ENCODE measurements around the gene CD177. TPM values are rescaled to one million over a fixed set of nuclear protein-coding genes. Genes with fewer than 3 reads are reported as not detected.

Gene CD177
- total RNA-seq = 10 to 100 TPM in 3 of 6 donors, 1 to 10 TPM in 3; 5.8 to 38.8 (median 9.6) TPM

GRCh38 chr19:43353606-43354304 lies at the start of gene CD177:
Gene CD177 (plus strand): TSS chr19:43353686. CDS start chr19:43353715, 29 bp downstream.
- WGBS, 2 donors = 56 to 61% methylated on average over 13 to 26 of the region's 27 CpGs
- Histone ChIP-seq H3K4me3 (peak within 1 kb of the TSS in 1 of 4 donors; percentile 2), H3K4me1 (peaks cover 0 to 3% (median 0%) of the 10 kb centered on the region in 4 donors), H3K27ac (peak within 1 kb of the TSS in 2 of 4 donors; percentile 27 to 75), H3K27me3 (peaks cover 0 to 4% (median 0%) of the 10 kb centered on the region in 4 donors), H3K36me3 (no peaks in the 10 kb centered on the region), H3K9me3 (no peaks in the 10 kb centered on the region)
- TF ChIP-seq POLR2A (IDR thresholded peaks at IDR 0.05) (no peak), EP300 (IDR thresholded peaks at IDR 0.05) (no peak), POLR2AphosphoS5 (IDR thresholded peaks at IDR 0.05) (no peak)
- no peak for ATAC-seq (ENCODE audit: low FRiP score in 2 of 2)
- DNase-seq = peak in 1 of 2 donors; percentile 49

- TF ChIP-seq POLR2AphosphoS5 (IDR thresholded peaks at IDR 0.05) (no peak), POLR2A (IDR thresholded peaks at IDR 0.05) (no peak), EP300 (IDR thresholded peaks at IDR 0.05) (no peak), CTCF (IDR thresholded peaks at IDR 0.05) (no peak)
- H3K36me3 ChIP-seq = no peaks in the 10 kb centered on the region
- no peaks in the 10 kb centered on the region for H3K9me3 ChIP-seq
- 56 to 60% methylated on average over 4 to 5 of the region's 5 CpGs for WGBS, 2 donors
- no peak overlapping the region for H3K27ac ChIP-seq
- ATAC-seq (ENCODE audit: low FRiP score in 2 of 2) (no peak), DNase-seq (no peak)
- H3K27me3 ChIP-seq = no peaks in the 10 kb centered on the region
- no peak overlapping the region for H3K4me3 ChIP-seq
- no peaks in the 10 kb centered on the region for H3K4me1 ChIP-seq
These were observed 47.8 kb upstream of the CD177 start for GRCh38 chr19:43305642-43306041.

- ATAC-seq (ENCODE audit: low FRiP score in 2 of 2) (no peak), DNase-seq (no peak)
- H3K27ac ChIP-seq = no peak overlapping the region
- no peaks in the 10 kb centered on the region for H3K9me3 ChIP-seq
- no peaks in the 10 kb centered on the region for H3K27me3 ChIP-seq
- no peaks in the 10 kb centered on the region for H3K4me1 ChIP-seq
- no peaks in the 10 kb centered on the region for H3K36me3 ChIP-seq
- H3K4me3 ChIP-seq = no peak overlapping the region
- TF ChIP-seq POLR2AphosphoS5 (IDR thresholded peaks at IDR 0.05) (no peak), EP300 (IDR thresholded peaks at IDR 0.05) (no peak), CTCF (IDR thresholded peaks at IDR 0.05) (no peak), POLR2A (IDR thresholded peaks at IDR 0.05) (no peak)
- 100% methylated on average over 1 of the region's 1 CpG for WGBS, 2 donors
These were observed 47.4 kb upstream of the CD177 start for GRCh38 chr19:43306097-43306496.

GRCh38 chr19:43308244-43308815 lies 45.2 kb upstream of the CD177 start:
- 33 to 35% methylated on average over 4 to 5 of the region's 5 CpGs for WGBS, 2 donors
- Histone ChIP-seq H3K36me3 (no peaks in the 10 kb centered on the region), H3K4me1 (no peaks in the 10 kb centered on the region), H3K9me3 (no peaks in the 10 kb centered on the region), H3K4me3 (no peak overlapping the region), H3K27me3 (no peaks in the 10 kb centered on the region), H3K27ac (no peak overlapping the region)
- no peak for TF ChIP-seq POLR2A (IDR thresholded peaks at IDR 0.05)
- no peak for TF ChIP-seq POLR2AphosphoS5 (IDR thresholded peaks at IDR 0.05)
- no peak for TF ChIP-seq CTCF (IDR thresholded peaks at IDR 0.05)
- no peak for TF ChIP-seq EP300 (IDR thresholded peaks at IDR 0.05)
- ATAC-seq (ENCODE audit: low FRiP score in 2 of 2) (no peak), DNase-seq (no peak)

- H3K4me3 ChIP-seq = no peak overlapping the region
- no peaks in the 10 kb centered on the region for H3K27me3 ChIP-seq
- TF ChIP-seq EP300 (IDR thresholded peaks at IDR 0.05) (no peak), POLR2A (IDR thresholded peaks at IDR 0.05) (no peak), CTCF (IDR thresholded peaks at IDR 0.05) (no peak)
- ATAC-seq (ENCODE audit: low FRiP score in 2 of 2) (no peak), DNase-seq (no peak)
- no peaks in the 10 kb centered on the region for H3K4me1 ChIP-seq
- no peaks in the 10 kb centered on the region for H3K9me3 ChIP-seq
- H3K27ac ChIP-seq = no peak overlapping the region
- H3K36me3 ChIP-seq = no peaks in the 10 kb centered on the region
- 50 to 53% methylated on average over 4 of the region's 4 CpGs for WGBS, 2 donors
These were observed 44.0 kb upstream of the CD177 start for GRCh38 chr19:43309466-43309865.
